Endothelial cell of umbilical vein (primary cell): ENCODE data around the gene RALGAPB. TPM values are rescaled to one million over a fixed set of nuclear protein-coding genes. Genes with fewer than 3 reads are reported as not detected.

ENCODE experiments used
- BruUV-seq: library from RNA; stranded (reverse); fragments of 400-500 nt; replicated peaks from 2 replicates; lab custom pipeline; 2021; lab: Mats Ljungman, UMichigan
- CTCF ChIA-PET: fragments of 300-600, 350-600 bp; sonication (Branson Sonifier 250); formaldehyde crosslinking; loops from one replicate; lab custom pipeline; 2021; ENCODE audit warnings: antibody characterized with exemption, inconsistent platforms; lab: Charles Lee
- POLR2A ChIA-PET: fragments of 300-600, 350-600 bp; sonication (Branson Sonifier 250); formaldehyde crosslinking; loops from one replicate; lab custom pipeline; 2021; ENCODE audit warnings: antibody characterized with exemption, inconsistent platforms; lab: Charles Lee
- DNase-seq: peaks from one replicate; pipeline ENCODE4 v3.0.0-alpha.2; 2011; ENCODE audit warnings: low read depth, low spot score
- FAIRE-seq: peaks from 2 replicates; lab custom pipeline; 2011; peaks lifted over from hg19 to GRCh38; lab: Jason Lieb, UNC
- H2AFZ ChIP-seq: 2 replicates; pipeline ENCODE4 v1.6.0; 2012; ENCODE audit warnings: low read depth, low read length, control low read depth, inconsistent platforms
- H3K27ac ChIP-seq: 2 replicates; pipeline ENCODE4 v1.5.1; 2011; ENCODE audit warnings: low read depth, mild to moderate bottlenecking, control low read depth, low read length, moderate library complexity; ENCODE audit not compliant: insufficient read depth
- H3K27me3 ChIP-seq, 2 experiments: 2 replicates each; pipeline versions ENCODE4 v1.6.0 to v1.6.1; 2011; ENCODE audit warnings: low read length in 2 of 2, mixed read lengths in 1 of 2; ENCODE audit not compliant: control insufficient read depth in 2 of 2, insufficient read depth in 2 of 2
- H3K36me3 ChIP-seq, 2 experiments: 2 replicates in 1 of 2; 3 replicates in 1 of 2; pipeline ENCODE4 v1.5.1; 2011; ENCODE audit warnings: low read length in 2 of 2, mild to moderate bottlenecking in 1 of 2, moderate library complexity in 1 of 2; ENCODE audit not compliant: control insufficient read depth in 2 of 2, insufficient read depth in 2 of 2; ENCODE audit errors: extremely low read depth in 1 of 2
- H3K4me1 ChIP-seq: 3 replicates; pipeline ENCODE4 v1.5.1; 2011; ENCODE audit warnings: mild to moderate bottlenecking, low read length; ENCODE audit not compliant: control insufficient read depth, insufficient read depth; ENCODE audit errors: extremely low read depth
- H3K4me2 ChIP-seq: 2 replicates; pipeline ENCODE4 v1.6.1; 2011; ENCODE audit warnings: low read length, control low read depth, mixed read lengths; ENCODE audit not compliant: insufficient read depth
- H3K4me3 ChIP-seq, 3 experiments: fragments of 200-600 bp in 1 of 3; sonication (generic), shearing (Covaris generic) in 1 of 3; replicated peaks in 1 of 3; 2 replicates each; pipeline ENCODE4 v1.5.1; 2011 to 2016; ENCODE audit warnings: control low read depth in 3 of 3, low read length in 3 of 3, mild to moderate bottlenecking in 2 of 3, inconsistent platforms in 1 of 3, low read depth in 1 of 3, moderate library complexity in 1 of 3; ENCODE audit not compliant: insufficient read depth in 1 of 3
- H3K79me2 ChIP-seq: 2 replicates; pipeline ENCODE4 v1.6.0; 2012; ENCODE audit warnings: low read length, inconsistent platforms; ENCODE audit not compliant: control insufficient read depth, insufficient read depth
- H3K9ac ChIP-seq: replicated peaks from 2 replicates; pipeline ENCODE3; 2011; ENCODE audit warnings: low read length, control low read depth; ENCODE audit not compliant: insufficient read depth; ENCODE audit errors: extremely low read depth
- H3K9me1 ChIP-seq: replicated peaks from 3 replicates; pipeline ENCODE4 v1.6.0; 2011; ENCODE audit warnings: mild to moderate bottlenecking, low read length; ENCODE audit not compliant: control insufficient read depth, insufficient read depth; ENCODE audit errors: extremely low read depth
- H3K9me3 ChIP-seq: replicated peaks from 2 replicates; pipeline ENCODE4 v1.5.1; 2012; ENCODE audit warnings: low read length, inconsistent platforms; ENCODE audit not compliant: control insufficient read depth, insufficient read depth
- H4K20me1 ChIP-seq: replicated peaks from 2 replicates; pipeline ENCODE3; 2011; ENCODE audit warnings: mild to moderate bottlenecking, low read length; ENCODE audit not compliant: control insufficient read depth, insufficient read depth; ENCODE audit errors: extremely low read depth
- CTCF ChIP-seq, 2 donors: IDR thresholded peaks; 1 replicate in 1 of 2; 2 replicates in 1 of 2; pipeline ENCODE4 v1.5.1; 2011; ENCODE audit warnings: low read length in 2 of 2, mild to moderate bottlenecking in 2 of 2, moderate library complexity in 2 of 2, control low read depth in 1 of 2, inconsistent platforms in 1 of 2, low read depth in 1 of 2; ENCODE audit not compliant: insufficient read depth in 1 of 2; ENCODE audit errors: extremely low read depth in 1 of 2
- FOS ChIP-seq: IDR thresholded peaks from 2 replicates; pipeline ENCODE4 v1.6.1; 2011; ENCODE audit warnings: mild to moderate bottlenecking, low read length, moderate library complexity, borderline replicate concordance; ENCODE audit not compliant: insufficient read depth
- GATA2 ChIP-seq: IDR thresholded peaks from 2 replicates; pipeline ENCODE4 v1.7.0; 2011; ENCODE audit warnings: low read depth, mild to moderate bottlenecking, moderate library complexity, mixed read lengths, low read length; ENCODE audit not compliant: insufficient read length, insufficient read depth
- JUN ChIP-seq: IDR thresholded peaks from 2 replicates; pipeline ENCODE4 v1.6.1; 2011; ENCODE audit warnings: borderline replicate concordance, low read depth; ENCODE audit not compliant: insufficient read length, insufficient read depth
- MAX ChIP-seq: IDR thresholded peaks from 2 replicates; pipeline ENCODE4 v1.6.1; 2011; ENCODE audit not compliant: insufficient read depth, insufficient read length
- POLR2A ChIP-seq: IDR thresholded peaks from 2 replicates; pipeline ENCODE4 v1.6.1; 2012; ENCODE audit warnings: low read depth, mild to moderate bottlenecking, control low read depth, low read length
- POLR2AphosphoS5 ChIP-seq: IDR thresholded peaks from 2 replicates; pipeline ENCODE4 v1.6.1; 2012; ENCODE audit warnings: low read depth, mild to moderate bottlenecking, control low read depth, low read length, moderate library complexity; ENCODE audit not compliant: insufficient read depth
- dilution Hi-C: fragments of 300-500 bp; cut with MboI; formaldehyde crosslinking; loops from one replicate; pipeline ENCODE4 v1.15.0; 2019; ENCODE audit warnings: low sequenced_read_pairs; ENCODE audit not compliant: extremely low pct_ligation_motif_present
- intact Hi-C: fragments of 100-400 bp; cut with micrococcal nuclease; formaldehyde crosslinking; loops from one replicate; pipeline ENCODE4 v1.10.0; 2022
- polyA plus RNA-seq, 4 experiments: library from polyadenylated mRNA; depleted of rRNA in 3 of 4; stranded (reverse) in 3 of 4; unstranded in 1 of 4; fragments of >200 nt; gene quantifications; 2 replicates each; pipeline versions ENCODE4 v1.2.1 to v1.2.3, GENCODE V29; 2011 to 2012; ENCODE audit warnings: missing spikeins in 1 of 4
- total RNA-seq: library from RNA; stranded (reverse); gene quantifications from 2 replicates; pipeline ENCODE4 v1.2.3, GENCODE V29; 2021

RALGAPB gene
- total and polyA plus RNA-seq, 2 donors (not counting 3 experiments of a cell fraction or from before 2014, with no cell fraction given): 12.8 to 38.7 TPM

- H2AFZ ChIP-seq: no peak overlapping the region
- H4K20me1 ChIP-seq: no peaks in the 10 kb centered on the region
- TF ChIP-seq POLR2AphosphoS5 (no peak), MAX (no peak), JUN (no peak), POLR2A (no peak), GATA2 (no peak), FOS (no peak), CTCF (IDR thresholded peaks at IDR 0.05; ENCODE audit: extremely low read depth in 1 of 2, insufficient read depth in 1 of 2, low read depth in 1 of 2, low read length in 2 of 2) (no peak)
- H3K79me2 ChIP-seq: no peaks in the 10 kb centered on the region
- ChIA-PET CTCF (no interaction called here), POLR2A (no interaction called here)
- dilution Hi-C loops: no loop called here
- FAIRE-seq (no peak), DNase-seq (no peak)
- no peak overlapping the region for H3K27ac ChIP-seq
- no TSS peak for BruUV-seq
- no peaks in the 10 kb centered on the region for H3K9me3 ChIP-seq
- no peak overlapping the region for H3K4me3 ChIP-seq
- H3K4me1 ChIP-seq: no peaks in the 10 kb centered on the region
- no peaks in the 10 kb centered on the region for H3K9me1 ChIP-seq
- H3K36me3 ChIP-seq: no peaks in the 10 kb centered on the region
- intact Hi-C loops: no loop called here
- peaks cover 0 to 6% of the 10 kb centered on the region in 2 experiments for H3K27me3 ChIP-seq
- no peak overlapping the region for H3K9ac ChIP-seq
- no peak overlapping the region for H3K4me2 ChIP-seq
Measured at GRCh38 chr20:38583306-38583705, 110.7 kb downstream of the RALGAPB start.
